RWPE1 (cell line): ENCODE results near the gene RPL13A.

Source experiments
- CTCF ChIA-PET: fragments of 350-600 bp; sonication (Branson Sonifier 250); formaldehyde crosslinking; extraction: SDS; loops from one replicate; lab custom pipeline; 2021; lab: Yijun Ruan, JAX
- POLR2A ChIA-PET: fragments of 400-600 bp; formaldehyde crosslinking; extraction: SDS; loops from one replicate; lab custom pipeline; 2020; ENCODE audit warnings: antibody characterized with exemption; ENCODE audit not compliant: low non-redundant PET; lab: Yijun Ruan, JAX
- DNase-seq: peaks from one replicate; pipeline ENCODE4 v3.0.0; 2012; ENCODE audit warnings: low spot score
- H3K27ac ChIP-seq: fragments of 450-650 bp; 2 replicates; pipeline ENCODE4 v1.5.1; 2017
- CTCF ChIP-seq: fragments of 450-650 bp; conservative IDR thresholded peaks from 2 replicates; pipeline ENCODE4 v1.5.1; 2017; ENCODE audit warnings: low read depth, mild to moderate bottlenecking

The RPL13A gene

GRCh38 chr19:49488046-49488862, 846 bp downstream of the RPL13A start:
- peak overlapping the region; percentile 88 for H3K27ac ChIP-seq
- ChIA-PET POLR2A (interaction anchor here (0.6 to 0.9 kb wide), 3 partner anchors 8 to 36 kb away, joined by 3 to 4 read pairs (median 4); partner anchors contain the start of gene PIH1D1), CTCF (interaction anchor here (0.6 to 0.7 kb wide), 3 partner anchors 14 to 135 kb away, joined by 3 to 4 read pairs (median 4); no protein-coding TSS in a partner anchor)
- no peak for TF ChIP-seq CTCF
- DNase-seq, result no peak

GRCh38 chr19:49488863-49489537, 1.6 kb downstream of the RPL13A start:
- no peak for TF ChIP-seq CTCF
- peak overlapping the region; percentile 88 for H3K27ac ChIP-seq
- ChIA-PET POLR2A (interaction anchor here (0.6 kb wide), 2 partner anchors 37 to 432 kb away, joined by 3 to 4 read pairs; partner anchors contain the start of gene PIH1D1), CTCF (interaction anchor here (0.6 to 0.7 kb wide), 2 partner anchors 16 to 63 kb away, joined by 3 read pairs; no protein-coding TSS in a partner anchor)
- DNase-seq, result no peak

- H3K27ac ChIP-seq, result peak overlapping the region; percentile 88
- ChIA-PET CTCF (interaction anchor here (0.6 kb wide), 1 partner anchor 64 kb away, joined by 3 read pairs; no protein-coding TSS in a partner anchor), POLR2A (interaction anchor here (0.6 kb wide), 1 partner anchor 38 kb away, joined by 3 read pairs; the partner anchor contains the start of gene PIH1D1)
- no peak for DNase-seq
- no peak for TF ChIP-seq CTCF
Measured at GRCh38 chr19:49489601-49490167, 2.3 kb downstream of the RPL13A start.

- ChIA-PET POLR2A (no interaction called here), CTCF (no interaction called here)
- no peak for TF ChIP-seq CTCF
- no peak for DNase-seq
- peak overlapping the region; percentile 88 for H3K27ac ChIP-seq
Measured at GRCh38 chr19:49490287-49491029, 3.0 kb downstream of the RPL13A start.

- POLR2A ChIA-PET, result no interaction called here
- DNase-seq, result no peak
- H3K27ac ChIP-seq, result peak overlapping the region; percentile 88
- CTCF ChIA-PET, result no interaction called here
- no peak for TF ChIP-seq CTCF
Measured at GRCh38 chr19:49491030-49491803, 3.8 kb downstream of the RPL13A start.
